ENCODE data around the gene S100A1. TPM values are rescaled to one million over a fixed set of nuclear protein-coding genes. Genes with fewer than 3 reads are reported as not detected.
"Not testable (repeated sequence)": the region's sequence is repeated elsewhere in the genome, so short reads cannot be mapped to it uniquely, and the experiment has no call there.

S100A1 gene
- total RNA-seq, 1 experiment from 2014 or later, result 4.7 TPM

GRCh38 chr1:153630384-153630783 lies 2.1 kb downstream of the S100A1 start:
- no peak for DNase-seq (ENCODE audit: low read depth)

- DNase-seq (ENCODE audit: low read depth), result no peak
Measured at GRCh38 chr1:153631047-153632022, 3.1 kb downstream of the S100A1 start.

GRCh38 chr1:153633161-153633753 lies 5.0 kb downstream of the S100A1 start:
- DNase-seq (ENCODE audit: low read depth), result no peak

GRCh38 chr1:153633754-153634665 lies 5.8 kb downstream of the S100A1 start, which contains the start of gene CHTOP:
Gene CHTOP (plus strand): TSS chr1:153634066. CDS start chr1:153636589, 2,523 bp downstream.
- peak; percentile 96 for DNase-seq (ENCODE audit: low read depth)

GRCh38 chr1:153635872-153636271 lies 7.6 kb downstream of the S100A1 start:
- no peak for DNase-seq (ENCODE audit: low read depth)

- DNase-seq (ENCODE audit: low read depth), result no peak
Measured at GRCh38 chr1:153636312-153636711, 8.1 kb downstream of the S100A1 start.

- DNase-seq (ENCODE audit: low read depth), result no peak
Measured at GRCh38 chr1:153638261-153638660, 10.0 kb downstream of the S100A1 start.

- no peak for DNase-seq (ENCODE audit: low read depth)
Measured at GRCh38 chr1:153639280-153639679, 11.0 kb downstream of the S100A1 start.

- DNase-seq (ENCODE audit: low read depth), result not testable (repeated sequence)
Measured at GRCh38 chr1:153640213-153640612, 12.0 kb downstream of the S100A1 start.

GRCh38 chr1:153640861-153641260 lies 12.6 kb downstream of the S100A1 start:
- no peak for DNase-seq (ENCODE audit: low read depth)

GRCh38 chr1:153642161-153642560 lies 13.9 kb downstream of the S100A1 start:
- no peak for DNase-seq (ENCODE audit: low read depth)

GRCh38 chr1:153643100-153643499 lies 14.9 kb downstream of the S100A1 start:
- DNase-seq (ENCODE audit: low read depth), result no peak

- DNase-seq (ENCODE audit: low read depth), result no peak
Measured at GRCh38 chr1:153643816-153644215, 15.6 kb downstream of the S100A1 start.

GRCh38 chr1:153646672-153647345 lies 18.6 kb downstream of the S100A1 start:
- no peak for DNase-seq (ENCODE audit: low read depth)

- no peak for DNase-seq (ENCODE audit: low read depth)
Measured at GRCh38 chr1:153647346-153647714, 19.1 kb downstream of the S100A1 start.

GRCh38 chr1:153648000-153648643 lies 19.9 kb downstream of the S100A1 start:
- DNase-seq (ENCODE audit: low read depth), result no peak

- no peak for DNase-seq (ENCODE audit: low read depth)
Measured at GRCh38 chr1:153649137-153649862, 21.1 kb downstream of the S100A1 start.

- DNase-seq (ENCODE audit: low read depth), result no peak
Measured at GRCh38 chr1:153649863-153650235, 21.6 kb downstream of the S100A1 start.

GRCh38 chr1:153651771-153652170 lies 23.5 kb downstream of the S100A1 start:
- no peak for DNase-seq (ENCODE audit: low read depth)

Measured in RPMI7951 (cell line).